HCT116 (cell line): ENCODE measurements around the gene PDE9A. TPM values are rescaled to one million over a fixed set of nuclear protein-coding genes. Genes with fewer than 3 reads are reported as not detected.

ENCODE experiments used
- ATAC-seq: fragments of 200-7000 bp; cut with Tn5 transposase; 2 replicates; pipeline ENCODE4 v1.9.1; 2020; ENCODE audit warnings: mild to moderate bottlenecking, moderate library complexity
- BruUV-seq: library from RNA; stranded (reverse); fragments of 400-500 nt; replicated peaks from 2 replicates; lab custom pipeline; 2021; lab: Mats Ljungman, UMichigan
- CTCF ChIA-PET: fragments of 300-600 bp; sonication (Branson Sonifier 250); formaldehyde crosslinking; loops from one replicate; lab custom pipeline; 2021; ENCODE audit warnings: antibody characterized with exemption; lab: Charles Lee
- POLR2A ChIA-PET: fragments of 300-600, 350-600 bp; sonication (Branson Sonifier 250); formaldehyde crosslinking; loops from one replicate; lab custom pipeline; 2021; ENCODE audit warnings: antibody characterized with exemption; lab: Charles Lee
- RAD21 ChIA-PET, 2 experiments: fragments of 300-600 bp; sonication (Branson Sonifier 250); formaldehyde crosslinking; loops; one replicate each; lab custom pipeline; 2023; ENCODE audit warnings: low total read pairs in 2 of 2; ENCODE audit not compliant: uncharacterized antibody in 2 of 2, unreplicated experiment in 2 of 2, low non-redundant PET in 1 of 2; lab: Charles Lee
- DNase-seq: peaks from one replicate; pipeline ENCODE4 v3.0.0-alpha.2; 2010; ENCODE audit warnings: low read depth, low spot score
- H2AFZ ChIP-seq: fragments of 200-600 bp; shearing (Covaris generic), sonication (generic); 2 replicates; pipeline ENCODE4 v1.6.1; 2017; ENCODE audit warnings: low read depth, mixed run types, mixed read lengths, antibody characterized with exemption, low read length; ENCODE audit not compliant: poor library complexity, severe bottlenecking
- H3K27ac ChIP-seq: 2 replicates; pipeline ENCODE4 v1.5.1; 2012; ENCODE audit warnings: low read depth, low read length
- H3K27me3 ChIP-seq: fragments of 200-600 bp; sonication (generic); 2 replicates; pipeline ENCODE4 v1.6.1; 2016; ENCODE audit warnings: mixed run types, low read length, mixed read lengths; ENCODE audit not compliant: insufficient read depth
- H3K36me3 ChIP-seq, 2 experiments: fragments of 200-500 bp in 1 of 2; fragments of 200-600 bp in 1 of 2; sonication (Bioruptor generic) in 1 of 2; sonication (generic) in 1 of 2; 2 replicates each; pipeline versions ENCODE4 v1.5.1 to v1.6.1; 2014 to 2016; ENCODE audit warnings: low read length in 2 of 2, inconsistent platforms in 1 of 2, mixed read lengths in 1 of 2, mixed run types in 1 of 2; ENCODE audit not compliant: insufficient read depth in 2 of 2, control insufficient read depth in 1 of 2
- H3K4me1 ChIP-seq, 2 experiments: fragments of 200-600 bp in 1 of 2; sonication (generic) in 1 of 2; 2 replicates each; pipeline versions ENCODE4 v1.5.1 to v1.6.1; 2012 to 2017; ENCODE audit warnings: low read length in 2 of 2, inconsistent platforms in 1 of 2, mild to moderate bottlenecking in 1 of 2, mixed read lengths in 1 of 2, mixed run types in 1 of 2, moderate library complexity in 1 of 2; ENCODE audit not compliant: insufficient read depth in 2 of 2, control insufficient read depth in 1 of 2
- H3K4me2 ChIP-seq: fragments of 200-600 bp; sonication (generic); 2 replicates; pipeline ENCODE4 v1.6.1; 2017; ENCODE audit warnings: mixed run types, low read length, mixed read lengths
- H3K4me3 ChIP-seq, 2 experiments: fragments of 200-600 bp in 1 of 2; sonication (generic) in 1 of 2; replicated peaks in 1 of 2; 2 replicates each; pipeline ENCODE4 v1.5.1; 2011 to 2016; ENCODE audit warnings: low read length in 2 of 2, control low read depth in 1 of 2, low read depth in 1 of 2, mild to moderate bottlenecking in 1 of 2, mixed read lengths in 1 of 2, mixed run types in 1 of 2
- H3K79me2 ChIP-seq: fragments of 200-600 bp; sonication (generic); 2 replicates; pipeline ENCODE4 v1.6.1; 2017; ENCODE audit warnings: mild to moderate bottlenecking, mixed run types, low read length, moderate library complexity, mixed read lengths; ENCODE audit not compliant: insufficient read depth
- H3K9ac ChIP-seq: fragments of 200-600 bp; sonication (generic); 2 replicates; pipeline ENCODE4 v1.6.1; 2016; ENCODE audit warnings: low read length, mixed read lengths
- H3K9me2 ChIP-seq: fragments of 200-600 bp; sonication (generic), shearing (Covaris generic); 2 replicates; pipeline ENCODE4 v1.6.1; 2017; ENCODE audit warnings: mixed run types, mild to moderate bottlenecking, moderate library complexity; ENCODE audit not compliant: insufficient read depth
- H3K9me3 ChIP-seq, 2 experiments: fragments of 200-500 bp in 1 of 2; fragments of 200-600 bp in 1 of 2; sonication (Bioruptor generic) in 1 of 2; sonication (generic) in 1 of 2; 2 replicates each; pipeline ENCODE4 v1.6.1; 2014 to 2017; ENCODE audit warnings: low read length in 2 of 2, mixed read lengths in 2 of 2, inconsistent platforms in 1 of 2, low read depth in 1 of 2, mild to moderate bottlenecking in 1 of 2, mixed run types in 1 of 2, moderate library complexity in 1 of 2; ENCODE audit not compliant: control insufficient read depth in 1 of 2, insufficient read depth in 1 of 2
- H4K20me1 ChIP-seq: fragments of 200-600 bp; sonication (generic), shearing (Covaris generic); 2 replicates; pipeline ENCODE4 v1.6.1; 2017; ENCODE audit warnings: mixed run types, mild to moderate bottlenecking, moderate library complexity; ENCODE audit not compliant: insufficient read depth
- CBX3 ChIP-seq: IDR thresholded peaks from 2 replicates; pipeline ENCODE4 v1.6.1; 2012; ENCODE audit warnings: low read depth
- CTCF ChIP-seq, 3 experiments: fragments of 200-600 bp in 1 of 3; sonication (generic) in 1 of 3; IDR thresholded peaks in 2 of 3; conservative IDR thresholded peaks in 1 of 3; 2 replicates each; pipeline ENCODE4 v1.5.1; 2012 to 2017; ENCODE audit warnings: low read depth in 2 of 3, low read length in 2 of 3, antibody characterized with exemption in 1 of 3, borderline replicate concordance in 1 of 3, control low read depth in 1 of 3, mild to moderate bottlenecking in 1 of 3, mixed read lengths in 1 of 3, mixed run types in 1 of 3, moderate library complexity in 1 of 3; ENCODE audit not compliant: insufficient read depth in 1 of 3
- EGR1 ChIP-seq: IDR thresholded peaks from 2 replicates; pipeline ENCODE4 v1.6.1; 2012; ENCODE audit warnings: low read depth
- JUND ChIP-seq: IDR thresholded peaks from 2 replicates; pipeline ENCODE4 v1.6.1; 2012
- POLR2AphosphoS5 ChIP-seq: IDR thresholded peaks from 2 replicates; pipeline ENCODE4 v1.6.1; 2011; ENCODE audit warnings: mild to moderate bottlenecking, low read depth, low read length, moderate library complexity
- RAD21 ChIP-seq: IDR thresholded peaks from 2 replicates; pipeline ENCODE4 v1.6.1; 2012; ENCODE audit warnings: low read depth, mild to moderate bottlenecking
- TCF7L2 ChIP-seq: IDR thresholded peaks from 2 replicates; pipeline ENCODE4 v1.7.0; 2011; ENCODE audit warnings: borderline replicate concordance, inconsistent platforms; ENCODE audit not compliant: insufficient read depth, insufficient read length; ENCODE audit errors: extremely low read depth
- intact Hi-C: fragments of 100-400 bp; cut with micrococcal nuclease; formaldehyde crosslinking; loops from 2 replicates; pipeline ENCODE4 v1.10.0; 2022
- total RNA-seq: library from RNA; stranded (reverse); gene quantifications from one replicate; pipeline ENCODE4 v1.2.1, GENCODE V29; 2021; ENCODE audit not compliant: unreplicated experiment
- TF ChIP-seq, protein P1 (sequence below): IDR thresholded peaks from 2 replicates; pipeline ENCODE4 v1.6.1; 2012

The PDE9A gene
- total RNA-seq, 1 experiment from 2014 or later: 31.4 TPM

DNA sequence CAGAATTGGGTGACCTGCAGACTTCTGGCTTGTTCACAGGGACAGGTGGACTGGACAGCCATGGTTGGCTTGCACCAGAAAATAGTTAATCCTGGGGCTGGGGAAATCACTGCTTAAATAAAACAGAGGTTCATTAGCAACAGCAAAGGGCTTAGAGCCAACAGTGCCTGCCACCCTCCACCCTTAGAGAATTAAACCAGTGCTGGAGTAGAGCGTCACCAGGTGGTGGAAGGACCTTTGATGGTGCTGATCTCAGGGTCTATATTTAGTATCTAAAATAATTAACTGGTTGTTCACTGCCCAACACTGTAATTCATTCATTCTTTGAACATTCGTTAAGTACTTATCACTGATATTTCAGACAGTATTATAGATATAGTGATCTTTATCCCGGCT lies 34.7 kb upstream of the PDE9A start:
- no peaks in the 10 kb centered on the region for H3K79me2 ChIP-seq
- H2AFZ ChIP-seq: no peak overlapping the region
- H4K20me1 ChIP-seq: no peaks in the 10 kb centered on the region
- intact Hi-C loops: loop anchor here (10.0 kb wide), 1 partner anchor 106 kb away; no protein-coding TSS in a partner anchor
- ChIA-PET CTCF (no interaction called here), RAD21 (no interaction called here), POLR2A (interaction anchor here (1.0 kb wide), 1 partner anchor 100 kb away, joined by 3 read pairs; no protein-coding TSS in a partner anchor)
- no peaks in the 10 kb centered on the region; a peak in 1 of 4 replicates for H3K4me1 ChIP-seq
- H3K36me3 ChIP-seq: no peaks in the 10 kb centered on the region
- H3K9ac ChIP-seq: no peak overlapping the region
- H3K9me3 ChIP-seq: no peaks in the 10 kb centered on the region
- H3K27me3 ChIP-seq: peaks cover 3% of the 10 kb centered on the region; the same call in 1 of the 2 replicates
- no TSS peak for BruUV-seq
- DNase-seq: no peak
- H3K27ac ChIP-seq: no peak overlapping the region
- no peaks in the 10 kb centered on the region for H3K9me2 ChIP-seq
- no peak overlapping the region for H3K4me2 ChIP-seq
- TF ChIP-seq EGR1 (no peak), JUND (no peak), RAD21 (peak; percentile 31), CBX3 (no peak), CTCF (IDR thresholded peaks at IDR 0.05 in 2 of 3, conservative IDR thresholded peaks at IDR 0.05 in 1 of 3; ENCODE audit: borderline replicate concordance in 1 of 3, insufficient read depth in 1 of 3, low read depth in 2 of 3, low read length in 2 of 3) (peak in 2 of 3 experiments; percentile 9 to 16; a peak in 1 of 6 replicates), POLR2AphosphoS5 (no peak), TCF7L2 (no peak)
- TF ChIP-seq, protein P1, sequence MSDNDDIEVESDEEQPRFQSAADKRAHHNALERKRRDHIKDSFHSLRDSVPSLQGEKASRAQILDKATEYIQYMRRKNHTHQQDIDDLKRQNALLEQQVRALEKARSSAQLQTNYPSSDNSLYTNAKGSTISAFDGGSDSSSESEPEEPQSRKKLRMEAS: no peak
- H3K4me3 ChIP-seq: no peak overlapping the region
- no peak for ATAC-seq
